Motor neuron (in vitro differentiated cells): ENCODE measurements around the gene PAX5. TPM values are rescaled to one million over a fixed set of nuclear protein-coding genes. Genes with fewer than 3 reads are reported as not detected.
"Not testable (repeated sequence)": the region's sequence is repeated elsewhere in the genome, so short reads cannot be mapped to it uniquely, and the experiment has no call there.

Source experiments
- ATAC-seq, 8 experiments: fragments of 200-7000 bp; cut with Tn5 transposase; replicated peaks in 6 of 8; 2 replicates each; pipeline ENCODE4 v1.8.0; 2021; ENCODE audit warnings: mild to moderate bottlenecking in 8 of 8, moderate library complexity in 8 of 8
- H3K27ac ChIP-seq, 2 donors: fragments of 250-450 bp; sonication (Bioruptor Pico); 2 replicates each; pipeline ENCODE4 v1.9.0; 2021; ENCODE audit warnings: antibody characterized with exemption in 2 of 2, mild to moderate bottlenecking in 2 of 2, moderate library complexity in 1 of 2
- H3K4me1 ChIP-seq, 2 donors: fragments of 250-450 bp; sonication (Bioruptor Pico); replicated peaks in 1 of 2; 2 replicates each; pipeline ENCODE4 v1.6.1; 2021; ENCODE audit warnings: antibody characterized with exemption in 2 of 2, mild to moderate bottlenecking in 2 of 2, moderate library complexity in 1 of 2
- H3K4me3 ChIP-seq, 5 donors: fragments of 250-450 bp; sonication (Bioruptor Pico); 2 replicates each; pipeline ENCODE4 v1.9.0; 2021; ENCODE audit warnings: antibody characterized with exemption in 5 of 5, mild to moderate bottlenecking in 5 of 5, moderate library complexity in 4 of 5
- WGBS, 10 experiments: fragments of 450-650 bp; shearing (Covaris generic); methylation state at CpG; one replicate each; pipeline ENCODE4 v1.0.0; 2022; 5-methylcytosine and 5-hydroxymethylcytosine counted together
- in situ Hi-C, 9 experiments: fragments of 400-800 bp; cut with MboI; loops; one replicate each; pipeline ENCODE4 v1.15.0; 2021; ENCODE audit warnings: low sequenced_read_pairs in 9 of 9, low pct_unique_long_range_greater_than_20kb in 2 of 9; ENCODE audit not compliant: unreplicated experiment in 9 of 9
- total RNA-seq, 8 experiments: library from RNA; unstranded; fragments of 300-600 nt; gene quantifications; 2 replicates each; pipeline versions ENCODE4 v1.2.3 to v1.2.4, GENCODE V29; 2022

Gene PAX5
- total RNA-seq, 8 experiments from 2014 or later: 0.09 to 1.5 (median 0.61) TPM

GRCh38 chr9:37054363-37054720 is 20.3 kb upstream of the PAX5 start:
- H3K4me1 ChIP-seq, in situ Hi-C loops, H3K27ac ChIP-seq, H3K4me3 ChIP-seq: not testable (repeated sequence)
- peak in 3 of 8 experiments; percentile 43 to 71 (median 67) for ATAC-seq
- WGBS, 10 experiments: 20 to 60% (median 33%) methylated on average over 1 to 2 of the region's 2 CpGs; no CpG with 5 or more reads in 6 of the 10 experiments

- ATAC-seq: no peak
Observed at GRCh38 chr9:37053684-37054362, 19.8 kb upstream of the PAX5 start.

GRCh38 chr9:37046683-37047082 is 12.6 kb upstream of the PAX5 start:
- H3K27ac ChIP-seq: no peak overlapping the region
- H3K4me3 ChIP-seq: no peak overlapping the region
- no peaks in the 10 kb centered on the region for H3K4me1 ChIP-seq
- in situ Hi-C loops: no loop called here
- ATAC-seq: no peak
- 44 to 88% (median 78%) methylated on average over 1 to 7 of the region's 7 CpGs; no CpG with 5 or more reads in 2 of the 10 experiments for WGBS, 10 experiments

More at GRCh38 chr9:37053684-37054362, 19.8 kb upstream of the PAX5 start:
- no peak overlapping the region for H3K4me3 ChIP-seq
- no peaks in the 10 kb centered on the region for H3K4me1 ChIP-seq
- in situ Hi-C loops: no loop called here
- 20 to 100% (median 43%) methylated on average over 1 to 5 of the region's 5 CpGs; no CpG with 5 or more reads in 2 of the 10 experiments for WGBS, 10 experiments
- H3K27ac ChIP-seq: no peak overlapping the region

GRCh38 chr9:37042421-37042820 is 8.4 kb upstream of the PAX5 start:
- no peak for ATAC-seq
- WGBS, 10 experiments: 10 to 80% (median 59%) methylated on average over 1 to 3 of the region's 3 CpGs; no CpG with 5 or more reads in 2 of the 10 experiments
- peaks cover 5 to 7% of the 10 kb centered on the region in 2 donors for H3K4me1 ChIP-seq

GRCh38 chr9:37040508-37041127 is 6.5 kb upstream of the PAX5 start:
- no peak for ATAC-seq
- Histone ChIP-seq H3K27ac (no peak overlapping the region), H3K4me3 (no peak overlapping the region), H3K4me1 (peaks cover 5 to 13% of the 10 kb centered on the region in 2 donors)
- in situ Hi-C loops: no loop called here
- WGBS, 10 experiments: 41 to 80% (median 55%) methylated on average over 1 to 6 of the region's 8 CpGs; no CpG with 5 or more reads in 2 of the 10 experiments

More at GRCh38 chr9:37042421-37042820, 8.4 kb upstream of the PAX5 start:
- in situ Hi-C loops: no loop called here
- no peak overlapping the region for H3K27ac ChIP-seq
- no peak overlapping the region for H3K4me3 ChIP-seq

GRCh38 chr9:37038943-37039464 is 4.9 kb upstream of the PAX5 start:
- Histone ChIP-seq H3K4me3 (no peak overlapping the region), H3K4me1 (peaks cover 5 to 15% of the 10 kb centered on the region in 2 donors), H3K27ac (no peak overlapping the region)
- WGBS, 10 experiments: 25 to 92% (median 59%) methylated on average over 2 to 14 of the region's 14 CpGs
- in situ Hi-C loops: no loop called here
- no peak for ATAC-seq

GRCh38 chr9:37038302-37038942 is 4.4 kb upstream of the PAX5 start:
- WGBS, 10 experiments: 28 to 95% (median 40%) methylated on average over 2 to 12 of the region's 14 CpGs
- in situ Hi-C loops: no loop called here
- Histone ChIP-seq H3K27ac (no peak overlapping the region), H3K4me3 (no peak overlapping the region), H3K4me1 (peaks cover 5 to 15% of the 10 kb centered on the region in 2 donors)
- ATAC-seq: no peak

- H3K4me3 ChIP-seq: peak overlapping the region in 1 of 5 donors; percentile 9
- in situ Hi-C loops: no loop called here
- ATAC-seq: peak; percentile 16 to 56 (median 46)
Observed at GRCh38 chr9:37037503-37038301, 3.6 kb upstream of the PAX5 start.

GRCh38 chr9:37036776-37037502 is 2.9 kb upstream of the PAX5 start:
- 6 to 33% (median 9%) methylated on average over 3 to 9 of the region's 44 CpGs; no CpG with 5 or more reads in 1 of the 10 experiments for WGBS, 10 experiments
- ATAC-seq: peak; percentile 43 to 88 (median 59)
- no peak overlapping the region for H3K27ac ChIP-seq
- peak overlapping the region in 4 of 5 donors; percentile 3 to 21 (median 7) for H3K4me3 ChIP-seq
- peaks cover 5 to 15% of the 10 kb centered on the region in 2 donors for H3K4me1 ChIP-seq
- in situ Hi-C loops: no loop called here

More at GRCh38 chr9:37037503-37038301, 3.6 kb upstream of the PAX5 start:
- WGBS, 10 experiments: 0 to 20% (median 5%) methylated on average over 1 to 11 of the region's 63 CpGs; no CpG with 5 or more reads in 4 of the 10 experiments
- H3K27ac ChIP-seq: no peak overlapping the region
- peaks cover 5 to 15% of the 10 kb centered on the region in 2 donors for H3K4me1 ChIP-seq

- Histone ChIP-seq H3K4me1 (peaks cover 5 to 15% of the 10 kb centered on the region in 2 donors), H3K4me3 (peak overlapping the region in 2 of 5 donors; percentile 9 to 21), H3K27ac (no peak overlapping the region)
- WGBS, 10 experiments: 0 to 23% (median 11%) methylated on average over 1 to 17 of the region's 40 CpGs; no CpG with 5 or more reads in 2 of the 10 experiments
- peak in 6 of 8 experiments; percentile 7 to 39 (median 10) for ATAC-seq
- in situ Hi-C loops: no loop called here
Observed at GRCh38 chr9:37036371-37036775, 2.3 kb upstream of the PAX5 start.

GRCh38 chr9:37035648-37036370 is 1.7 kb upstream of the PAX5 start:
- 2 to 35% (median 13%) methylated on average over 3 to 23 of the region's 35 CpGs; no CpG with 5 or more reads in 1 of the 10 experiments for WGBS, 10 experiments
- peak in 1 of 8 experiments; percentile 5 for ATAC-seq
- in situ Hi-C loops: no loop called here
- Histone ChIP-seq H3K4me1 (peaks cover 5 to 15% of the 10 kb centered on the region in 2 donors), H3K4me3 (no peak overlapping the region), H3K27ac (no peak overlapping the region)
